Midbrain (tissue), 1 donor: ENCODE results near the gene TDRD12.
"Not testable (repeated sequence)": the region's sequence is repeated elsewhere in the genome, so short reads cannot be mapped to it uniquely, and the experiment has no call there.

Experiments
- DNase-seq: peaks from one replicate; lab custom pipeline; 2025; lab: John Stamatoyannopoulos, UW

Gene TDRD12

GRCh38 chr19:32831611-32832010 lies 112.0 kb downstream of the TDRD12 start:
- DNase-seq, result no peak

GRCh38 chr19:32832094-32832493 lies 112.5 kb downstream of the TDRD12 start:
- not testable (repeated sequence) for DNase-seq

- DNase-seq, result not testable (repeated sequence)
Measured at GRCh38 chr19:32832825-32833224, 113.3 kb downstream of the TDRD12 start.

- not testable (repeated sequence) for DNase-seq
Measured at GRCh38 chr19:32833388-32833787, 113.8 kb downstream of the TDRD12 start.

- DNase-seq, result no peak
Measured at GRCh38 chr19:32837531-32837930, 118.0 kb downstream of the TDRD12 start.

- no peak for DNase-seq
Measured at GRCh38 chr19:32842061-32842460, 122.5 kb downstream of the TDRD12 start.

GRCh38 chr19:32843716-32844245 lies 124.2 kb downstream of the TDRD12 start:
- DNase-seq, result no peak

- DNase-seq, result not testable (repeated sequence)
Measured at GRCh38 chr19:32848035-32848434, 128.5 kb downstream of the TDRD12 start.

- DNase-seq, result no peak
Measured at GRCh38 chr19:32852216-32852615, 132.6 kb downstream of the TDRD12 start.

- not testable (repeated sequence) for DNase-seq
Measured at GRCh38 chr19:32856818-32857217, 137.3 kb downstream of the TDRD12 start.

GRCh38 chr19:32857584-32857983 lies 138.0 kb downstream of the TDRD12 start:
- no peak for DNase-seq

GRCh38 chr19:32858155-32858554 lies 138.6 kb downstream of the TDRD12 start:
- DNase-seq, result no peak

- DNase-seq, result no peak
Measured at GRCh38 chr19:32858559-32858958, 139.0 kb downstream of the TDRD12 start.

- no peak for DNase-seq
Measured at GRCh38 chr19:32859591-32859990, 140.0 kb downstream of the TDRD12 start.

- DNase-seq, result no peak
Measured at GRCh38 chr19:32861596-32861995, 142.0 kb downstream of the TDRD12 start.

- no peak for DNase-seq
Measured at GRCh38 chr19:32862173-32862572, 142.6 kb downstream of the TDRD12 start.

GRCh38 chr19:32862741-32863140 lies 143.2 kb downstream of the TDRD12 start:
- DNase-seq, result no peak

GRCh38 chr19:32863301-32863700 lies 143.7 kb downstream of the TDRD12 start:
- no peak for DNase-seq

GRCh38 chr19:32863841-32864240 lies 144.3 kb downstream of the TDRD12 start:
- no peak for DNase-seq

- DNase-seq, result no peak
Measured at GRCh38 chr19:32864318-32865007, 144.9 kb downstream of the TDRD12 start.

GRCh38 chr19:32865326-32865725 lies 145.8 kb downstream of the TDRD12 start:
- DNase-seq, result no peak

- DNase-seq, result no peak
Measured at GRCh38 chr19:32866061-32866460, 146.5 kb downstream of the TDRD12 start.

GRCh38 chr19:32866564-32867265 lies 147.1 kb downstream of the TDRD12 start:
- DNase-seq, result no peak
